Fibroblast of lung (primary cell): ENCODE results near the gene PCDH18. TPM values are rescaled to one million over a fixed set of nuclear protein-coding genes. Genes with fewer than 3 reads are reported as not detected.

Experiments used
- DNase-seq, 2 donors: peaks; one replicate each; pipeline versions ENCODE4 v3.0.0 to v3.0.0-alpha.2; 2010; ENCODE audit warnings: low read depth in 2 of 2
- H2AFZ ChIP-seq: 2 replicates; pipeline ENCODE4 v1.5.1; 2012; ENCODE audit warnings: low read length, control low read depth, inconsistent platforms
- H3K27ac ChIP-seq: 2 replicates; pipeline ENCODE4 v1.5.1; 2011; ENCODE audit warnings: low read length, control low read depth; ENCODE audit not compliant: insufficient read depth
- H3K27me3 ChIP-seq: 2 replicates; pipeline ENCODE4 v1.5.1; 2011; ENCODE audit warnings: mild to moderate bottlenecking, low read length; ENCODE audit not compliant: control insufficient read depth, insufficient read depth
- H3K36me3 ChIP-seq: 2 replicates; pipeline ENCODE4 v1.5.1; 2011; ENCODE audit warnings: low read length; ENCODE audit not compliant: control insufficient read depth, insufficient read depth
- H3K4me1 ChIP-seq: 2 replicates; pipeline ENCODE4 v1.5.1; 2011; ENCODE audit warnings: low read length; ENCODE audit not compliant: control insufficient read depth, insufficient read depth; ENCODE audit errors: extremely low read depth
- H3K4me2 ChIP-seq: 2 replicates; pipeline ENCODE4 v1.5.1; 2011; ENCODE audit warnings: low read length, control low read depth; ENCODE audit not compliant: insufficient read depth; ENCODE audit errors: extremely low read depth
- H3K4me3 ChIP-seq, 4 experiments: fragments of 200-600 bp in 1 of 4; sonication (generic) in 1 of 4; replicated peaks in 1 of 4; 2 replicates each; pipeline ENCODE4 v1.5.1; 2011 to 2016; ENCODE audit warnings: low read length in 4 of 4, low read depth in 3 of 4, mild to moderate bottlenecking in 3 of 4, control low read depth in 2 of 4, inconsistent platforms in 1 of 4, mixed read lengths in 1 of 4; ENCODE audit not compliant: insufficient read depth in 1 of 4; ENCODE audit errors: control extremely low read depth in 1 of 4
- H3K79me2 ChIP-seq: 2 replicates; pipeline ENCODE4 v1.5.1; 2012; ENCODE audit warnings: mild to moderate bottlenecking, low read length, inconsistent platforms; ENCODE audit not compliant: control insufficient read depth, insufficient read depth
- H3K9ac ChIP-seq: 2 replicates; pipeline ENCODE4 v1.5.1; 2011; ENCODE audit warnings: mild to moderate bottlenecking, low read length, control low read depth; ENCODE audit not compliant: insufficient read depth
- H3K9me3 ChIP-seq: 2 replicates; pipeline ENCODE4 v1.5.1; 2012; ENCODE audit warnings: low read depth, low read length; ENCODE audit not compliant: control insufficient read depth, insufficient read depth
- H4K20me1 ChIP-seq: 2 replicates; pipeline ENCODE4 v1.5.1; 2011; ENCODE audit warnings: low read length; ENCODE audit not compliant: control insufficient read depth, insufficient read depth; ENCODE audit errors: extremely low read depth
- CTCF ChIP-seq, 2 donors: IDR thresholded peaks in 1 of 2; conservative IDR thresholded peaks in 1 of 2; 1 replicate in 1 of 2; 2 replicates in 1 of 2; pipeline ENCODE4 v1.5.1; 2011 to 2012; ENCODE audit warnings: low read length in 2 of 2, control low read depth in 1 of 2, inconsistent platforms in 1 of 2, low read depth in 1 of 2, mild to moderate bottlenecking in 1 of 2
- EZH2 ChIP-seq: IDR thresholded peaks from 2 replicates; pipeline ENCODE4 v1.5.1; 2012; ENCODE audit warnings: low read length, control low read depth, mild to moderate bottlenecking; ENCODE audit errors: missing control alignments
- polyA plus RNA-seq, 2 donors: library from polyadenylated mRNA; depleted of rRNA in 1 of 2; stranded (reverse) in 1 of 2; unstranded in 1 of 2; fragments of >200 nt; gene quantifications; 2 replicates each; pipeline ENCODE4 v1.2.1, GENCODE V29; 2011 to 2012; ENCODE audit warnings: missing spikeins in 1 of 2
- total RNA-seq: library from RNA; depleted of rRNA; stranded (reverse); fragments of >200 nt; gene quantifications from 2 replicates; pipeline ENCODE4 v1.2.1, GENCODE V29; 2014

PCDH18 gene
- total and polyA plus RNA-seq, 2 donors (not counting 1 experiment from before 2014, with no cell fraction given), result 203 to 542 TPM

- Histone ChIP-seq H3K79me2 (peaks cover 22% of the 10 kb centered on the region), H3K27ac (no peak overlapping the region), H3K9ac (no peak overlapping the region), H3K27me3 (no peaks in the 10 kb centered on the region), H3K36me3 (no peaks in the 10 kb centered on the region), H3K4me3 (no peak overlapping the region), H3K4me2 (no peak overlapping the region), H4K20me1 (no peaks in the 10 kb centered on the region), H2AFZ (no peak overlapping the region), H3K4me1 (peaks cover 4% of the 10 kb centered on the region), H3K9me3 (no peaks in the 10 kb centered on the region)
- DNase-seq, result no peak
- TF ChIP-seq CTCF (conservative IDR thresholded peaks at IDR 0.05 in 1 of 2, IDR thresholded peaks at IDR 0.05 in 1 of 2; ENCODE audit: low read depth in 1 of 2, low read length in 2 of 2), result no peak
- TF ChIP-seq EZH2, result no peak
Measured at GRCh38 chr4:137535718-137536117, 3.4 kb upstream of the PCDH18 start.

- Histone ChIP-seq H2AFZ (no peak overlapping the region), H3K9me3 (no peaks in the 10 kb centered on the region), H3K79me2 (peaks cover 34% of the 10 kb centered on the region), H3K27ac (no peak overlapping the region), H3K36me3 (peaks cover 4% of the 10 kb centered on the region), H3K27me3 (no peaks in the 10 kb centered on the region), H3K9ac (no peak overlapping the region), H3K4me1 (peaks cover 4% of the 10 kb centered on the region), H3K4me2 (peak overlapping the region; percentile 95), H4K20me1 (no peaks in the 10 kb centered on the region), H3K4me3 (no peak overlapping the region)
- DNase-seq, result peak in 1 of 2 donors; percentile 11
- TF ChIP-seq EZH2, result no peak
- TF ChIP-seq CTCF (conservative IDR thresholded peaks at IDR 0.05 in 1 of 2, IDR thresholded peaks at IDR 0.05 in 1 of 2; ENCODE audit: low read depth in 1 of 2, low read length in 2 of 2), result no peak
Measured at GRCh38 chr4:137534516-137534915, 2.2 kb upstream of the PCDH18 start.

GRCh38 chr4:137533855-137534254, 1.6 kb upstream of the PCDH18 start:
- peak overlapping the region; percentile 71 for H2AFZ ChIP-seq
- no peak for DNase-seq
- peak overlapping the region; percentile 81 for H3K27ac ChIP-seq
- H3K9me3 ChIP-seq, result no peaks in the 10 kb centered on the region
- H3K4me1 ChIP-seq, result peaks cover 4% of the 10 kb centered on the region
- no peaks in the 10 kb centered on the region for H4K20me1 ChIP-seq
- no peak overlapping the region for H3K9ac ChIP-seq
- H3K4me3 ChIP-seq, result peak overlapping the region; percentile 18 to 100 (median 88)
- no peaks in the 10 kb centered on the region for H3K27me3 ChIP-seq
- peaks cover 5% of the 10 kb centered on the region for H3K36me3 ChIP-seq
- peaks cover 41% of the 10 kb centered on the region for H3K79me2 ChIP-seq
- TF ChIP-seq EZH2 (no peak), CTCF (conservative IDR thresholded peaks at IDR 0.05 in 1 of 2, IDR thresholded peaks at IDR 0.05 in 1 of 2; ENCODE audit: low read depth in 1 of 2, low read length in 2 of 2) (no peak)
- peak overlapping the region; percentile 95 for H3K4me2 ChIP-seq
